Measurements from ENCODE around the gene LBP. TPM values are rescaled to one million over a fixed set of nuclear protein-coding genes. Genes with fewer than 3 reads are reported as not detected.

LBP gene
- total RNA-seq, 1 experiment from 2014 or later, result 0.15 TPM

GRCh38 chr20:38386851-38387250, 40.6 kb downstream of the LBP start:
- H2AFZ ChIP-seq (ENCODE audit: low read depth, low read length, poor library complexity, severe bottlenecking), result no peak overlapping the region
- ChIA-PET POLR2A (no interaction called here), CTCF (no interaction called here), RAD21 (ENCODE audit: low non-redundant PET in 1 of 2, low total read pairs in 2 of 2, uncharacterized antibody in 2 of 2, unreplicated experiment in 2 of 2) (no interaction called here)
- H3K4me2 ChIP-seq (ENCODE audit: low read length), result no peak overlapping the region
- H4K20me1 ChIP-seq (ENCODE audit: insufficient read depth), result no peaks in the 10 kb centered on the region
- H3K9me2 ChIP-seq (ENCODE audit: insufficient read depth), result no peaks in the 10 kb centered on the region
- DNase-seq (ENCODE audit: low read depth, low spot score) (no peak), ATAC-seq (no peak)
- no TSS peak for BruUV-seq (replicated peaks)
- no peaks in the 10 kb centered on the region for H3K27me3 ChIP-seq (ENCODE audit: insufficient read depth, low read length)
- no peak overlapping the region for H3K9ac ChIP-seq (ENCODE audit: low read length)
- intact Hi-C loops (cut with micrococcal nuclease), result no loop called here
- no peaks in the 10 kb centered on the region for H3K36me3 ChIP-seq (ENCODE audit: control insufficient read depth in 1 of 2, insufficient read depth in 2 of 2, low read length in 2 of 2)
- no peaks in the 10 kb centered on the region for H3K79me2 ChIP-seq (ENCODE audit: insufficient read depth, low read length)
- H3K4me3 ChIP-seq (replicated peaks in 1 of 2; ENCODE audit: low read depth in 1 of 2, low read length in 2 of 2), result no peak overlapping the region
- H3K4me1 ChIP-seq (ENCODE audit: control insufficient read depth in 1 of 2, insufficient read depth in 2 of 2, low read length in 2 of 2), result no peaks in the 10 kb centered on the region
- no peak overlapping the region for H3K27ac ChIP-seq (ENCODE audit: low read depth, low read length)
- H3K9me3 ChIP-seq (ENCODE audit: control insufficient read depth in 1 of 2, insufficient read depth in 1 of 2, low read depth in 1 of 2, low read length in 2 of 2), result no peaks in the 10 kb centered on the region
- no peak for TF ChIP-seq JUND (IDR thresholded peaks at IDR 0.05)
- no peak for TF ChIP-seq SRF (IDR thresholded peaks at IDR 0.05; ENCODE audit: low read depth)
- TF ChIP-seq POLR2AphosphoS5 (IDR thresholded peaks at IDR 0.05; ENCODE audit: low read depth, low read length), result no peak
- TF ChIP-seq ZFX (IDR thresholded peaks at IDR 0.05), result no peak

GRCh38 chr20:38387953-38388352, 41.7 kb downstream of the LBP start:
- DNase-seq (ENCODE audit: low read depth, low spot score) (no peak), ATAC-seq (no peak)
- no peaks in the 10 kb centered on the region for H3K9me3 ChIP-seq (ENCODE audit: control insufficient read depth in 1 of 2, insufficient read depth in 1 of 2, low read depth in 1 of 2, low read length in 2 of 2)
- RAD21 ChIA-PET (ENCODE audit: low non-redundant PET in 1 of 2, low total read pairs in 2 of 2, uncharacterized antibody in 2 of 2, unreplicated experiment in 2 of 2), result no interaction called here
- CTCF ChIA-PET, result no interaction called here
- H3K4me3 ChIP-seq (replicated peaks in 1 of 2; ENCODE audit: low read depth in 1 of 2, low read length in 2 of 2), result no peak overlapping the region
- H3K27me3 ChIP-seq (ENCODE audit: insufficient read depth, low read length), result no peaks in the 10 kb centered on the region
- intact Hi-C loops (cut with micrococcal nuclease), result no loop called here
- no peaks in the 10 kb centered on the region for H3K9me2 ChIP-seq (ENCODE audit: insufficient read depth)
- H4K20me1 ChIP-seq (ENCODE audit: insufficient read depth), result no peaks in the 10 kb centered on the region
- no peaks in the 10 kb centered on the region for H3K4me1 ChIP-seq (ENCODE audit: control insufficient read depth in 1 of 2, insufficient read depth in 2 of 2, low read length in 2 of 2)
- H3K36me3 ChIP-seq (ENCODE audit: control insufficient read depth in 1 of 2, insufficient read depth in 2 of 2, low read length in 2 of 2), result no peaks in the 10 kb centered on the region
- POLR2A ChIA-PET, result no interaction called here
- H3K79me2 ChIP-seq (ENCODE audit: insufficient read depth, low read length), result no peaks in the 10 kb centered on the region
- H3K4me2 ChIP-seq (ENCODE audit: low read length), result no peak overlapping the region
- H3K27ac ChIP-seq (ENCODE audit: low read depth, low read length), result no peak overlapping the region
- TF ChIP-seq POLR2AphosphoS5 (IDR thresholded peaks at IDR 0.05; ENCODE audit: low read depth, low read length) (no peak), RAD21 (IDR thresholded peaks at IDR 0.05; ENCODE audit: low read depth) (peak; percentile 35; the same call in 1 of the 2 replicates), CTCF (IDR thresholded peaks at IDR 0.05 in 2 of 3, conservative IDR thresholded peaks at IDR 0.05 in 1 of 3; ENCODE audit: borderline replicate concordance in 1 of 3, insufficient read depth in 1 of 3, low read depth in 2 of 3, low read length in 2 of 3) (0 out of 6 replicates have a peak, but pooled peaks of 2 of the 3 experiments have one; percentile 4 to 8)
- BruUV-seq (replicated peaks), result no TSS peak
- H2AFZ ChIP-seq (ENCODE audit: low read depth, low read length, poor library complexity, severe bottlenecking), result no peak overlapping the region
- H3K9ac ChIP-seq (ENCODE audit: low read length), result no peak overlapping the region

Measured in HCT116 (cell line).